ENCODE results near the gene ST3GAL3. TPM values are rescaled to one million over a fixed set of nuclear protein-coding genes. Genes with fewer than 3 reads are reported as not detected.
"Not testable (repeated sequence)": the region's sequence is repeated elsewhere in the genome, so short reads cannot be mapped to it uniquely, and the experiment has no call there.

The ST3GAL3 gene
- total and polyA plus RNA-seq, 2 experiments from 2014 or later: 4.5 to 7.0 TPM

GRCh38 chr1:43719670-43720419 lies 12.5 kb downstream of the ST3GAL3 start:
- H3K27me3 ChIP-seq (ENCODE audit: insufficient read depth); H3K4me3 ChIP-seq; H3K4me3 Mint-ChIP-seq; H3K4me1 ChIP-seq (ENCODE audit: insufficient read depth); H3K4me1 Mint-ChIP-seq; H3K9me2 ChIP-seq (ENCODE audit: insufficient read depth); H3K27ac Mint-ChIP-seq; H4K20me1 ChIP-seq (replicated peaks; ENCODE audit: insufficient read depth); DNase-seq (ENCODE audit: low spot score); H3K4me2 ChIP-seq; H3K9me3 Mint-ChIP-seq; H3K79me2 ChIP-seq (replicated peaks; ENCODE audit: insufficient read depth); H3K27me3 Mint-ChIP-seq (ENCODE audit: insufficient read depth, low read depth, poor library complexity); H3K36me3 Mint-ChIP-seq (ENCODE audit: low read depth); H3K27ac ChIP-seq (ENCODE audit: low read depth); H3F3A ChIP-seq (replicated peaks; ENCODE audit: low read depth); ATAC-seq; H2AFZ ChIP-seq; H3K36me3 ChIP-seq (ENCODE audit: insufficient read depth): not testable (repeated sequence)

- Histone ChIP-seq H4K20me1 (replicated peaks; ENCODE audit: insufficient read depth) (no peaks in the 10 kb centered on the region; the same call in 1 of the 2 replicates), H3K4me3 (no peak overlapping the region), H3K4me1 (ENCODE audit: insufficient read depth) (no peaks in the 10 kb centered on the region), H3K36me3 (ENCODE audit: insufficient read depth) (no peaks in the 10 kb centered on the region), H3K9me2 (ENCODE audit: insufficient read depth) (peaks cover 4% of the 10 kb centered on the region; the same call in 1 of the 2 replicates), H3K27me3 (ENCODE audit: insufficient read depth) (no peaks in the 10 kb centered on the region), H2AFZ (no peak overlapping the region), H3K79me2 (replicated peaks; ENCODE audit: insufficient read depth) (no peaks in the 10 kb centered on the region), H3K4me2 (no peak overlapping the region), H3F3A (replicated peaks; ENCODE audit: low read depth) (no peaks in the 10 kb centered on the region), H3K27ac (ENCODE audit: low read depth) (no peak overlapping the region)
- peaks cover 7% of the 10 kb centered on the region for H3K4me1 Mint-ChIP-seq
- no peaks in the 10 kb centered on the region for H3K9me3 Mint-ChIP-seq
- DNase-seq (ENCODE audit: low spot score): peak; percentile 48
- no peak overlapping the region for H3K27ac Mint-ChIP-seq
- H3K27me3 Mint-ChIP-seq (ENCODE audit: insufficient read depth, low read depth, poor library complexity): peaks cover 2% of the 10 kb centered on the region
- no peak overlapping the region for H3K4me3 Mint-ChIP-seq
- peak; percentile 74 for ATAC-seq
- no peak for TF ChIP-seq ETS1 (IDR thresholded peaks at IDR 0.05)
- no peak for TF ChIP-seq NANOG (IDR thresholded peaks at IDR 0.05; ENCODE audit: borderline replicate concordance)
- no peaks in the 10 kb centered on the region for H3K36me3 Mint-ChIP-seq (ENCODE audit: low read depth)
These were observed 15.5 kb downstream of the ST3GAL3 start for GRCh38 chr1:43722810-43723209.

GRCh38 chr1:43729816-43730463 lies 22.6 kb downstream of the ST3GAL3 start:
- Mint-ChIP-seq H3K4me1 (peaks cover 5% of the 10 kb centered on the region; the same call in 2 of the 3 replicates), H3K4me3 (no peak overlapping the region), H3K36me3 (ENCODE audit: low read depth) (no peaks in the 10 kb centered on the region), H3K27me3 (ENCODE audit: insufficient read depth, low read depth, poor library complexity) (no peaks in the 10 kb centered on the region), H3K9me3 (no peaks in the 10 kb centered on the region), H3K27ac (no peak overlapping the region)
- Histone ChIP-seq H3K27me3 (ENCODE audit: insufficient read depth) (no peaks in the 10 kb centered on the region), H3F3A (replicated peaks; ENCODE audit: low read depth) (no peaks in the 10 kb centered on the region), H3K27ac (ENCODE audit: low read depth) (no peak overlapping the region; the same call in 1 of the 2 replicates), H3K4me3 (no peak overlapping the region), H4K20me1 (replicated peaks; ENCODE audit: insufficient read depth) (peaks cover 4% of the 10 kb centered on the region; the same call in 1 of the 2 replicates), H3K4me1 (ENCODE audit: insufficient read depth) (no peaks in the 10 kb centered on the region), H3K9me2 (ENCODE audit: insufficient read depth) (no peaks in the 10 kb centered on the region), H3K36me3 (ENCODE audit: insufficient read depth) (no peaks in the 10 kb centered on the region), H2AFZ (no peak overlapping the region), H3K79me2 (replicated peaks; ENCODE audit: insufficient read depth) (0 out of 2 replicates have a peak, but pooled peaks cover 3% of the 10 kb centered on the region), H3K4me2 (no peak overlapping the region)
- DNase-seq (ENCODE audit: low spot score) (no peak), ATAC-seq (no peak)
- TF ChIP-seq ZNF331 (CRISPR knock-in tag; IDR thresholded peaks at IDR 0.05; ENCODE audit: low read depth) (no peak), ETS1 (IDR thresholded peaks at IDR 0.05) (no peak), NANOG (IDR thresholded peaks at IDR 0.05; ENCODE audit: borderline replicate concordance) (no peak), REST (IDR thresholded peaks at IDR 0.05; ENCODE audit: unreplicated experiment) (no peak)

Data from GM23338 (cell line).